Measurements from ENCODE around the gene ZNF335. TPM values are rescaled to one million over a fixed set of nuclear protein-coding genes. Genes with fewer than 3 reads are reported as not detected.

The ZNF335 gene
- total RNA-seq, result 17.1 TPM
- long read RNA-seq, partial matches to known transcripts, result 9 of 19 reads
- long read RNA-seq, other reads (novel, unspliced or antisense), result 10 of 19 reads

GRCh38 chr20:45971675-45972499 is at the start of gene ZNF335:
TSS of gene ZNF335 (minus strand) at chr20:45972203. CDS start at chr20:45971410, 793 bp downstream.
- peak; percentile 98 for DNase-seq (ENCODE audit: low spot score)

- no peak for DNase-seq (ENCODE audit: low spot score)
Observed at GRCh38 chr20:46020555-46020954, 48.6 kb upstream of the ZNF335 start.

GRCh38 chr20:46018611-46019010 is 46.6 kb upstream of the ZNF335 start:
- DNase-seq (ENCODE audit: low spot score), result no peak

GRCh38 chr20:46018112-46018511 is 46.1 kb upstream of the ZNF335 start:
- no peak for DNase-seq (ENCODE audit: low spot score)

GRCh38 chr20:46017272-46017671 is 45.3 kb upstream of the ZNF335 start:
- no peak for DNase-seq (ENCODE audit: low spot score)

GRCh38 chr20:46014517-46015396 is 42.8 kb upstream of the ZNF335 start:
- DNase-seq (ENCODE audit: low spot score), result no peak

- no peak for DNase-seq (ENCODE audit: low spot score)
Observed at GRCh38 chr20:46013829-46014516, 42.0 kb upstream of the ZNF335 start.

- no peak for DNase-seq (ENCODE audit: low spot score)
Observed at GRCh38 chr20:46013322-46013828, 41.4 kb upstream of the ZNF335 start.

GRCh38 chr20:46012921-46013320 is 40.9 kb upstream of the ZNF335 start:
- no peak for DNase-seq (ENCODE audit: low spot score)

- DNase-seq (ENCODE audit: low spot score), result no peak
Observed at GRCh38 chr20:46011631-46012482, 39.9 kb upstream of the ZNF335 start.

GRCh38 chr20:46010491-46011391 is 38.7 kb upstream of the ZNF335 start:
- no peak for DNase-seq (ENCODE audit: low spot score)

- DNase-seq (ENCODE audit: low spot score), result no peak
Observed at GRCh38 chr20:46009816-46010215, 37.8 kb upstream of the ZNF335 start.

GRCh38 chr20:46007671-46008070 is 35.7 kb upstream of the ZNF335 start:
- DNase-seq (ENCODE audit: low spot score), result no peak

GRCh38 chr20:46006964-46007363 is 35.0 kb upstream of the ZNF335 start:
- DNase-seq (ENCODE audit: low spot score), result no peak

- no peak for DNase-seq (ENCODE audit: low spot score)
Observed at GRCh38 chr20:46006022-46006705, 34.2 kb upstream of the ZNF335 start.

GRCh38 chr20:46004889-46005473 is 33.0 kb upstream of the ZNF335 start:
- no peak for DNase-seq (ENCODE audit: low spot score)

- no peak for DNase-seq (ENCODE audit: low spot score)
Observed at GRCh38 chr20:46004187-46004586, 32.2 kb upstream of the ZNF335 start.

- DNase-seq (ENCODE audit: low spot score), result no peak
Observed at GRCh38 chr20:46002008-46002407, 30.0 kb upstream of the ZNF335 start.
